HepG2 (cell line): ENCODE measurements around the gene MAT2A. TPM values are rescaled to one million over a fixed set of nuclear protein-coding genes. Genes with fewer than 3 reads are reported as not detected.

ENCODE experiments used
- BRD4 ChIP-seq: sonication (generic); formaldehyde crosslinking; IDR thresholded peaks from 2 replicates; pipeline ENCODE4 v1.4.0; 2020; ENCODE audit warnings: missing genetic modification reagents
- CHD4 ChIP-seq: fragments of 200-600 bp; sonication (generic); IDR thresholded peaks from 2 replicates; pipeline ENCODE4 v1.7.0; 2017; ENCODE audit warnings: mild to moderate bottlenecking, low read length, borderline replicate concordance
- KAT7 ChIP-seq: IDR thresholded peaks from 2 replicates; pipeline ENCODE4 v1.6.1; 2018; ENCODE audit warnings: borderline replicate concordance, missing compliant biosample characterization
- MTF1 ChIP-seq: sonication (generic); formaldehyde crosslinking; IDR thresholded peaks from 2 replicates; pipeline ENCODE4 v1.5.0; 2020; ENCODE audit warnings: missing genetic modification reagents
- NRL ChIP-seq: sonication (generic); formaldehyde crosslinking; IDR thresholded peaks from 2 replicates; pipeline ENCODE4 v1.5.0; 2020; ENCODE audit warnings: missing genetic modification reagents, mild to moderate bottlenecking, moderate library complexity, borderline replicate concordance
- PAX8 ChIP-seq: sonication (generic); formaldehyde crosslinking; IDR thresholded peaks from 2 replicates; pipeline ENCODE4 v1.8.0; 2022; ENCODE audit warnings: mild to moderate bottlenecking, missing genetic modification reagents, borderline replicate concordance
- POGZ ChIP-seq: sonication (generic); formaldehyde crosslinking; IDR thresholded peaks from 2 replicates; pipeline ENCODE4 v1.4.0; 2020; ENCODE audit warnings: mild to moderate bottlenecking, missing genetic modification reagents
- ZC3H13 ChIP-seq: sonication (generic); formaldehyde crosslinking; IDR thresholded peaks from 2 replicates; pipeline ENCODE4 v1.8.1; 2023; ENCODE audit warnings: mild to moderate bottlenecking, missing genetic modification reagents, moderate library complexity
- ZMYM4 ChIP-seq: sonication (generic); formaldehyde crosslinking; IDR thresholded peaks from 2 replicates; pipeline ENCODE4 v1.8.1; 2023; ENCODE audit warnings: mild to moderate bottlenecking, missing genetic modification reagents
- ZNF350 ChIP-seq: sonication (generic); formaldehyde crosslinking; IDR thresholded peaks from 2 replicates; pipeline ENCODE4 v1.4.0; 2020; ENCODE audit warnings: mild to moderate bottlenecking, low read depth, missing genetic modification reagents, borderline replicate concordance
- ZNF777 ChIP-seq: sonication (generic); formaldehyde crosslinking; IDR thresholded peaks from 2 replicates; pipeline ENCODE4 v1.4.0; 2020; ENCODE audit warnings: missing genetic modification reagents
- ZSCAN21 ChIP-seq: sonication (generic); formaldehyde crosslinking; IDR thresholded peaks from 2 replicates; pipeline ENCODE4 v1.8.0; 2022; ENCODE audit warnings: mild to moderate bottlenecking, missing genetic modification reagents, moderate library complexity, borderline replicate concordance
- ZSCAN5A ChIP-seq: sonication (generic); formaldehyde crosslinking; IDR thresholded peaks from 2 replicates; pipeline ENCODE4 v1.8.0; 2022; ENCODE audit warnings: mild to moderate bottlenecking, missing genetic modification reagents, borderline replicate concordance
- polyA plus RNA-seq, 8 experiments: library from polyadenylated mRNA; depleted of rRNA in 3 of 8; stranded (reverse) in 7 of 8; unstranded in 1 of 8; fragments of >200 nt; fragmentation: Illumina TruSeq in 4 of 8; extraction: Trizol in 4 of 8; gene quantifications; 2 replicates each; pipeline versions ENCODE4 v1.2.1 to v1.2.3, GENCODE V29; 2011 to 2016; ENCODE audit warnings: low read depth in 4 of 8, missing spikeins in 1 of 8, mixed read lengths in 1 of 8; ENCODE audit not compliant: insufficient read depth in 1 of 8
- total RNA-seq, 5 experiments: library from RNA; depleted of rRNA; stranded (reverse); fragments of >200 nt; fragmentation: Illumina TruSeq; extraction: Trizol; gene quantifications; 2 replicates each; pipeline ENCODE4 v1.2.3, GENCODE V29; 2016; ENCODE audit warnings: low read depth in 1 of 5
- TF ChIP-seq, protein P1 (sequence below): sonication (generic); formaldehyde crosslinking; IDR thresholded peaks from 2 replicates; pipeline ENCODE4 v1.4.0; 2020; ENCODE audit warnings: missing genetic modification reagents
- TF ChIP-seq, protein P2 (sequence below): sonication (generic); formaldehyde crosslinking; IDR thresholded peaks from 2 replicates; pipeline ENCODE4 v1.9.0; 2022; ENCODE audit warnings: low read depth, missing genetic modification reagents
- TF ChIP-seq, protein P3 (sequence below): sonication (generic); formaldehyde crosslinking; IDR thresholded peaks from 2 replicates; pipeline ENCODE4 v1.5.1; 2020; ENCODE audit warnings: missing genetic modification reagents, mild to moderate bottlenecking, borderline replicate concordance
- TF ChIP-seq, protein P4 (sequence below): sonication (generic); formaldehyde crosslinking; IDR thresholded peaks from 2 replicates; pipeline ENCODE4 v1.4.0; 2020; ENCODE audit warnings: missing genetic modification reagents

Gene MAT2A
- total and polyA plus RNA-seq, 2 of the 13 experiments (the other 11 are each of a cell fraction or from before 2014, with no cell fraction given) = 155 to 331 TPM

GRCh38 chr2:85584857-85585780, 46.2 kb downstream of the MAT2A start (continued):
- TF ChIP-seq ZMYM4 (CRISPR knock-in tag) = no peak
- no peak; the same call in 1 of the 2 replicates for TF ChIP-seq ZSCAN5A
- TF ChIP-seq PAX8 (CRISPR knock-in tag) = 0 out of 2 replicates have a peak, but pooled peaks have one; percentile 40
- TF ChIP-seq, protein P1, sequence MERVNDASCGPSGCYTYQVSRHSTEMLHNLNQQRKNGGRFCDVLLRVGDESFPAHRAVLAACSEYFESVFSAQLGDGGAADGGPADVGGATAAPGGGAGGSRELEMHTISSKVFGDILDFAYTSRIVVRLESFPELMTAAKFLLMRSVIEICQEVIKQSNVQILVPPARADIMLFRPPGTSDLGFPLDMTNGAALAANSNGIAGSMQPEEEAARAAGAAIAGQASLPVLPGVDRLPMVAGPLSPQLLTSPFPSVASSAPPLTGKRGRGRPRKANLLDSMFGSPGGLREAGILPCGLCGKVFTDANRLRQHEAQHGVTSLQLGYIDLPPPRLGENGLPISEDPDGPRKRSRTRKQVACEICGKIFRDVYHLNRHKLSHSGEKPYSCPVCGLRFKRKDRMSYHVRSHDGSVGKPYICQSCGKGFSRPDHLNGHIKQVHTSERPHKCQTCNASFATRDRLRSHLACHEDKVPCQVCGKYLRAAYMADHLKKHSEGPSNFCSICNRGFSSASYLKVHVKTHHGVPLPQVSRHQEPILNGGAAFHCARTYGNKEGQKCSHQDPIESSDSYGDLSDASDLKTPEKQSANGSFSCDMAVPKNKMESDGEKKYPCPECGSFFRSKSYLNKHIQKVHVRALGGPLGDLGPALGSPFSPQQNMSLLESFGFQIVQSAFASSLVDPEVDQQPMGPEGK (CRISPR knock-in tag) = peak; percentile 82
- TF ChIP-seq ZSCAN21 (CRISPR knock-in tag) = no peak; the same call in 1 of the 2 replicates
- peak; percentile 24; the same call in 1 of the 2 replicates for TF ChIP-seq CHD4
- TF ChIP-seq, protein P2, sequence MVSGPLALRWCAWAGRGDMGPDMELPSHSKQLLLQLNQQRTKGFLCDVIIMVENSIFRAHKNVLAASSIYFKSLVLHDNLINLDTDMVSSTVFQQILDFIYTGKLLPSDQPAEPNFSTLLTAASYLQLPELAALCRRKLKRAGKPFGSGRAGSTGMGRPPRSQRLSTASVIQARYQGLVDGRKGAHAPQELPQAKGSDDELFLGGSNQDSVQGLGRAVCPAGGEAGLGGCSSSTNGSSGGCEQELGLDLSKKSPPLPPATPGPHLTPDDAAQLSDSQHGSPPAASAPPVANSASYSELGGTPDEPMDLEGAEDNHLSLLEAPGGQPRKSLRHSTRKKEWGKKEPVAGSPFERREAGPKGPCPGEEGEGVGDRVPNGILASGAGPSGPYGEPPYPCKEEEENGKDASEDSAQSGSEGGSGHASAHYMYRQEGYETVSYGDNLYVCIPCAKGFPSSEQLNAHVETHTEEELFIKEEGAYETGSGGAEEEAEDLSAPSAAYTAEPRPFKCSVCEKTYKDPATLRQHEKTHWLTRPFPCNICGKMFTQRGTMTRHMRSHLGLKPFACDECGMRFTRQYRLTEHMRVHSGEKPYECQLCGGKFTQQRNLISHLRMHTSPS (CRISPR knock-in tag) = peak; percentile 92
- TF ChIP-seq NRL (CRISPR knock-in tag) = 0 out of 2 replicates have a peak, but pooled peaks have one; percentile 54
- no peak for TF ChIP-seq MTF1 (CRISPR knock-in tag)
- TF ChIP-seq POGZ (CRISPR knock-in tag) = no peak; the same call in 1 of the 2 replicates
- TF ChIP-seq, protein P3, sequence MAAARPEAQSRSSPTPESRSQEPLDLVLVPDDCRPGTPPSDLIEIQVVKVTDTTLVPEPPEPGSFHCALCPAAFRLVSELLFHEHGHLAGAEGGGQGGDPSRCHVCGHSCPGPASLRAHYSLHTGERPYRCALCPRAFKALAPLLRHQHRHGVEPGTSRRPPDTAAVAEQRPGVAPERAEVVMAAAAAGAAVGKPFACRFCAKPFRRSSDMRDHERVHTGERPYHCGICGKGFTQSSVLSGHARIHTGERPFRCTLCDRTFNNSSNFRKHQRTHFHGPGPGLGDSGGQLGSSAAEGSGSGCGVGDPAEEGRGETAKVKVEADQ = no peak
- peak; percentile 96 for TF ChIP-seq KAT7
- TF ChIP-seq, protein P4, sequence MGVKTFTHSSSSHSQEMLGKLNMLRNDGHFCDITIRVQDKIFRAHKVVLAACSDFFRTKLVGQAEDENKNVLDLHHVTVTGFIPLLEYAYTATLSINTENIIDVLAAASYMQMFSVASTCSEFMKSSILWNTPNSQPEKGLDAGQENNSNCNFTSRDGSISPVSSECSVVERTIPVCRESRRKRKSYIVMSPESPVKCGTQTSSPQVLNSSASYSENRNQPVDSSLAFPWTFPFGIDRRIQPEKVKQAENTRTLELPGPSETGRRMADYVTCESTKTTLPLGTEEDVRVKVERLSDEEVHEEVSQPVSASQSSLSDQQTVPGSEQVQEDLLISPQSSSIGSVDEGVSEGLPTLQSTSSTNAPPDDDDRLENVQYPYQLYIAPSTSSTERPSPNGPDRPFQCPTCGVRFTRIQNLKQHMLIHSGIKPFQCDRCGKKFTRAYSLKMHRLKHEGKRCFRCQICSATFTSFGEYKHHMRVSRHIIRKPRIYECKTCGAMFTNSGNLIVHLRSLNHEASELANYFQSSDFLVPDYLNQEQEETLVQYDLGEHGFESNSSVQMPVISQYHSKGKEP = no peak
- peak; percentile 96; the same call in 1 of the 2 replicates for TF ChIP-seq ZNF350 (CRISPR knock-in tag)
- TF ChIP-seq BRD4 (CRISPR knock-in tag) = no peak; the same call in 1 of the 2 replicates
- no peak for TF ChIP-seq ZC3H13
- no peak for TF ChIP-seq ZNF777
